OCI-LY7 (cell line): ENCODE results near the gene LCN9. TPM values are rescaled to one million over a fixed set of nuclear protein-coding genes. Genes with fewer than 3 reads are reported as not detected.

Experiments
- BruUV-seq: library from RNA; stranded (reverse); fragments of 400-500 nt; replicated peaks from 2 replicates; lab custom pipeline; 2021; lab: Mats Ljungman, UMichigan
- CTCF ChIA-PET: fragments of 300-600 bp; sonication (Branson Sonifier 250); formaldehyde crosslinking; loops from one replicate; lab custom pipeline; 2022; ENCODE audit warnings: antibody characterized with exemption; ENCODE audit not compliant: unreplicated experiment; lab: Charles Lee
- POLR2A ChIA-PET: fragments of 300-600 bp; sonication (Branson Sonifier 250); formaldehyde crosslinking; loops from one replicate; lab custom pipeline; 2022; ENCODE audit warnings: antibody characterized with exemption; lab: Charles Lee
- DNase-seq: peaks from one replicate; pipeline ENCODE4 v3.0.0-alpha.2; 2015; ENCODE audit warnings: low spot score
- H2AFZ ChIP-seq: fragments of 200-600 bp; sonication (generic), shearing (Covaris generic); 2 replicates; pipeline ENCODE4 v1.6.1; 2014; ENCODE audit warnings: mild to moderate bottlenecking, antibody characterized with exemption, low read length, moderate library complexity
- H3K27ac ChIP-seq: fragments of 200-600 bp; sonication (generic); 2 replicates; pipeline ENCODE4 v1.5.1; 2014; ENCODE audit warnings: mixed run types, low read depth, mild to moderate bottlenecking, moderate library complexity, low read length, inconsistent platforms; ENCODE audit not compliant: poor library complexity, severe bottlenecking
- H3K36me3 ChIP-seq: fragments of 200-600 bp; sonication (generic); 2 replicates; pipeline ENCODE4 v1.6.1; 2014; ENCODE audit warnings: mild to moderate bottlenecking, antibody characterized with exemption, low read length, moderate library complexity, mixed read lengths; ENCODE audit not compliant: insufficient read depth
- H3K4me1 ChIP-seq: fragments of 200-600 bp; sonication (generic); 2 replicates; pipeline ENCODE4 v1.5.1; 2014; ENCODE audit warnings: mild to moderate bottlenecking, low read length; ENCODE audit not compliant: insufficient read depth, poor library complexity, severe bottlenecking
- H3K4me2 ChIP-seq: fragments of 200-600 bp; sonication (generic); 2 replicates; pipeline ENCODE4 v1.6.1; 2014; ENCODE audit warnings: mild to moderate bottlenecking, low read length
- H3K4me3 ChIP-seq: fragments of 200-600 bp; sonication (generic); 2 replicates; pipeline ENCODE4 v1.5.1; 2014; ENCODE audit warnings: mild to moderate bottlenecking, low read depth, low read length; ENCODE audit not compliant: poor library complexity, severe bottlenecking
- H3K79me2 ChIP-seq: fragments of 200-600 bp; sonication (generic); 2 replicates; pipeline ENCODE4 v1.6.1; 2016; ENCODE audit warnings: low read depth, mild to moderate bottlenecking, low read length, moderate library complexity, mixed read lengths; ENCODE audit not compliant: insufficient read depth
- H3K9me2 ChIP-seq: fragments of 200-600 bp; sonication (generic); 2 replicates; pipeline ENCODE4 v1.6.1; 2016; ENCODE audit warnings: mild to moderate bottlenecking, low read length, mixed read lengths; ENCODE audit not compliant: insufficient read depth
- H3K9me3 ChIP-seq: fragments of 200-600 bp; sonication (generic); 2 replicates; pipeline ENCODE4 v1.6.1; 2014; ENCODE audit warnings: mild to moderate bottlenecking, mixed run types, low read length, mixed read lengths
- H4K20me1 ChIP-seq: fragments of 200-600 bp; sonication (generic); 2 replicates; pipeline ENCODE4 v1.6.1; 2014; ENCODE audit warnings: mild to moderate bottlenecking, antibody characterized with exemption, low read length, moderate library complexity, mixed read lengths; ENCODE audit not compliant: insufficient read depth
- CTCF ChIP-seq: fragments of 200-600 bp; sonication (generic); conservative IDR thresholded peaks from 2 replicates; pipeline ENCODE4 v1.5.1; 2014; ENCODE audit warnings: mild to moderate bottlenecking, antibody characterized with exemption, low read length, moderate library complexity, mixed read lengths
- EZH2phosphoT487 ChIP-seq: fragments of 200-600 bp; sonication (generic); IDR thresholded peaks from 2 replicates; pipeline ENCODE4 v1.6.1; 2018; ENCODE audit warnings: low read depth, borderline replicate concordance, mild to moderate bottlenecking, mixed run types, antibody characterized with exemption, low read length, moderate library complexity, mixed read lengths
- intact Hi-C: fragments of 100-400 bp; cut with micrococcal nuclease; formaldehyde crosslinking; loops from one replicate; pipeline ENCODE4 v1.10.0; 2022; ENCODE audit not compliant: unreplicated experiment
- total RNA-seq, 2 experiments: library from RNA; depleted of rRNA in 1 of 2; stranded (reverse); fragments of >200 nt in 1 of 2; shearing (Covaris generic) in 1 of 2; gene quantifications; 2 replicates each; pipeline ENCODE4 v1.2.3, GENCODE V29; 2014 to 2022

The LCN9 gene
- total RNA-seq, 2 experiments from 2014 or later, result not detected

GRCh38 chr9:135664801-135665794 lies 2.0 kb downstream of the LCN9 start:
- Histone ChIP-seq H3K27ac (no peak overlapping the region), H3K4me2 (no peak overlapping the region), H3K4me3 (no peak overlapping the region), H3K4me1 (no peaks in the 10 kb centered on the region), H3K36me3 (no peaks in the 10 kb centered on the region), H4K20me1 (no peaks in the 10 kb centered on the region), H3K9me2 (no peaks in the 10 kb centered on the region), H3K9me3 (no peaks in the 10 kb centered on the region), H2AFZ (no peak overlapping the region), H3K79me2 (no peaks in the 10 kb centered on the region)
- ChIA-PET POLR2A (no interaction called here), CTCF (no interaction called here)
- TF ChIP-seq EZH2phosphoT487, result no peak
- TF ChIP-seq CTCF, result no peak
- intact Hi-C loops, result no loop called here
- BruUV-seq, result no TSS peak
- DNase-seq, result no peak

GRCh38 chr9:135665795-135666189 lies 2.7 kb downstream of the LCN9 start:
- Histone ChIP-seq H3K4me2 (no peak overlapping the region), H3K27ac (no peak overlapping the region), H3K9me2 (no peaks in the 10 kb centered on the region), H2AFZ (no peak overlapping the region), H3K79me2 (no peaks in the 10 kb centered on the region), H3K4me1 (no peaks in the 10 kb centered on the region), H4K20me1 (no peaks in the 10 kb centered on the region), H3K9me3 (no peaks in the 10 kb centered on the region), H3K36me3 (no peaks in the 10 kb centered on the region), H3K4me3 (no peak overlapping the region)
- DNase-seq, result no peak
- ChIA-PET CTCF (no interaction called here), POLR2A (no interaction called here)
- BruUV-seq, result no TSS peak
- TF ChIP-seq CTCF, result no peak
- no peak for TF ChIP-seq EZH2phosphoT487
- intact Hi-C loops, result no loop called here
